ENCODE measurements around the gene MAP1LC3B2.

The MAP1LC3B2 gene

DNA sequence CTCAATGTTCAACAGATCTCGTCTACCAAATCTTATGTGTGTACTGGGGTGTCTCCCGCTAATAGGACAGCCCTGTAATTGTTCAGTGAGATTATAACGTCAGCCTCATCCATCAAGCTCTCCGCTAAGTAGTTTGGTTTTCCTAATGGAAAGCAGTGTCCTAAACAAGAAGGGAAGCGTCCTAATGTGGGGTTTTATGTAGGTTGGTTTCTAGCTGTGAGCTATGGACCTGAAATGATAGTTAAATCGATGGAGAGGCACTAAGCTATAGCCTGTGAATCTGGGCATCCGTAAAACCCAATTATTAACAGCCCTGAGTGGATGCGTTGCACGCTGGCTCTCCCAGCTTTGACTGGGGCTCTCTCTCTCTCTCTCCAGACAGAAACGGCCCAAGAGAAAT lies 9.2 kb upstream of the MAP1LC3B2 start:
- TF ChIP-seq, protein P1, sequence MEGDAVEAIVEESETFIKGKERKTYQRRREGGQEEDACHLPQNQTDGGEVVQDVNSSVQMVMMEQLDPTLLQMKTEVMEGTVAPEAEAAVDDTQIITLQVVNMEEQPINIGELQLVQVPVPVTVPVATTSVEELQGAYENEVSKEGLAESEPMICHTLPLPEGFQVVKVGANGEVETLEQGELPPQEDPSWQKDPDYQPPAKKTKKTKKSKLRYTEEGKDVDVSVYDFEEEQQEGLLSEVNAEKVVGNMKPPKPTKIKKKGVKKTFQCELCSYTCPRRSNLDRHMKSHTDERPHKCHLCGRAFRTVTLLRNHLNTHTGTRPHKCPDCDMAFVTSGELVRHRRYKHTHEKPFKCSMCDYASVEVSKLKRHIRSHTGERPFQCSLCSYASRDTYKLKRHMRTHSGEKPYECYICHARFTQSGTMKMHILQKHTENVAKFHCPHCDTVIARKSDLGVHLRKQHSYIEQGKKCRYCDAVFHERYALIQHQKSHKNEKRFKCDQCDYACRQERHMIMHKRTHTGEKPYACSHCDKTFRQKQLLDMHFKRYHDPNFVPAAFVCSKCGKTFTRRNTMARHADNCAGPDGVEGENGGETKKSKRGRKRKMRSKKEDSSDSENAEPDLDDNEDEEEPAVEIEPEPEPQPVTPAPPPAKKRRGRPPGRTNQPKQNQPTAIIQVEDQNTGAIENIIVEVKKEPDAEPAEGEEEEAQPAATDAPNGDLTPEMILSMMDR (IDR thresholded peaks at IDR 0.05; ENCODE audit: low read depth, low read length, missing control alignments), result no peak
- H3K4me3 ChIP-seq (ENCODE audit: low read depth, low read length), result no peak overlapping the region
- DNase-seq (ENCODE audit: low read depth), result no peak

DNA sequence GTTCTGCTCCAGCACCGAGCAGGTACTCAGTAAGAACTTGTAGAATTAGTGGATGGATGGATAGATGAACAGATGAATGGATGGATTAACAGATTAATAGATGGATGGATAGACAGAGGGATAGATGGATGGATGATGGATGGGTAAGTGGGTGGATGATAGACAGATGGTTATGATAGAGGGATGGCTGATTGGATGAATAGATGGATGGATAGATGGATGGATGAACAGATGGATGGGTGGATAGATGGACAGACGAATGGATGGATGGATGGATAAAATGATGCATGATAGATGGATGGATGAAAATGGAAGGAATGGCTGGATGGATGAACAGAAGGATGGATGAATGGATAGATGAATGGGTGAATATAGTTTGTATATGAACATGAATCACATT lies 8.0 kb upstream of the MAP1LC3B2 start:
- no peak overlapping the region for H3K4me3 ChIP-seq (ENCODE audit: low read depth, low read length)
- TF ChIP-seq, protein P1 (IDR thresholded peaks at IDR 0.05; ENCODE audit: low read depth, low read length, missing control alignments), result no peak
- no peak for DNase-seq (ENCODE audit: low read depth)

DNA sequence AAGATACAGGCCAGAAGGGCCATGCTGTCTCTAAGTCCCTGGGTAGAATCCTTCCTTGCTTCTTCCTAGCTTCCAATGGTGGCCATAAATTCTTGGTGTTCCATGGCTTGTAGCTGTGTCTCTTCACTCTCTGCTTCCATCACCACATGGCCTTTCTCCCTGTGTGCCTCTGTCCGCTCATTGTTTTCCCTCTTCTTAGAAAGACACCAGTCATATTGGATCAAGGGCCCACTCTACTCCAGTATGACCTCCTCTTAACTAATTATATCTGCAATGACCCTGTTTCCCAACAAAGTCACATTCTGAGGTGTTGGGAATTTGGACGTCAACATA lies 7.6 kb upstream of the MAP1LC3B2 start:
- H3K4me3 ChIP-seq (ENCODE audit: low read depth, low read length), result no peak overlapping the region
- no peak for DNase-seq (ENCODE audit: low read depth)
- TF ChIP-seq, protein P1 (IDR thresholded peaks at IDR 0.05; ENCODE audit: low read depth, low read length, missing control alignments), result no peak

DNA sequence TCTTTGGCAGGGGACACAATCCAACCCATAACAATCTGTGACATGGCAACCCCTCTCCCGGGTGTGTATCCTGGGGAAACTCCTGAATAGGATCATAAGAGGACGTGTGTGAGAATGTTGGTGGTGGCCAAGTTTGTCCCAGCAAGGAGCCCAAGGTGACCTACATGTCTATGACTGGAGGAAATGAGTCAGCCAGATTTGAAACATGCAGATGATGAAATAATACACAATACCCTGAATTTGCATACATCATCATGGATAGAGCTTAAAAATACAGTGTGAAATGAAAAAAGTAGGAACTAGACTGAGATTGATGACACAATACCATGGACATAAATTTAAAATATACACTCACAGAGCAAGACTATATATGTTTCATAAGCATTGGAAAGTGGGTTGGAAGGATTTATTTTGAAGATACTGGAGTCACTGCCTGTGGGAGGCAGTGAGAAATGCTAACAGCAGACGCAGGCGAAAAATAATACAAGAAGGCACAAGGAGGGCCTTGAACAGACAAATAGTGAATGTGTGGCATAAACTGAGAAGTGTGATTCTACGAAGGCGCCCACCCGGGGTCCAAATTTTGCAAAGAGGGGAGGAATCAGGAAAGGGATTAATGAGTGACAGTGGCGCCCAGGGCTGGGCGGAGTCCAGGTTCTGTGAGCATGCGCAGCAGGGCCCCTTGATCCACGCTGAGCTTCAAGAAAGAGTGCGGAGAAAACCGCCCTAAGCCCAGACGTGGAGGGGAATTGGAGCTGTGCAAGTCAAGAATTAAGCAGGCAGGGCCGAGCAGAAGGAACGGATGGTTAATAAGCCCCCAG lies 7.0 kb upstream of the MAP1LC3B2 start:
- H3K4me3 ChIP-seq (ENCODE audit: low read depth, low read length), result no peak overlapping the region
- TF ChIP-seq, protein P1 (IDR thresholded peaks at IDR 0.05; ENCODE audit: low read depth, low read length, missing control alignments), result no peak
- no peak for DNase-seq (ENCODE audit: low read depth)

DNA sequence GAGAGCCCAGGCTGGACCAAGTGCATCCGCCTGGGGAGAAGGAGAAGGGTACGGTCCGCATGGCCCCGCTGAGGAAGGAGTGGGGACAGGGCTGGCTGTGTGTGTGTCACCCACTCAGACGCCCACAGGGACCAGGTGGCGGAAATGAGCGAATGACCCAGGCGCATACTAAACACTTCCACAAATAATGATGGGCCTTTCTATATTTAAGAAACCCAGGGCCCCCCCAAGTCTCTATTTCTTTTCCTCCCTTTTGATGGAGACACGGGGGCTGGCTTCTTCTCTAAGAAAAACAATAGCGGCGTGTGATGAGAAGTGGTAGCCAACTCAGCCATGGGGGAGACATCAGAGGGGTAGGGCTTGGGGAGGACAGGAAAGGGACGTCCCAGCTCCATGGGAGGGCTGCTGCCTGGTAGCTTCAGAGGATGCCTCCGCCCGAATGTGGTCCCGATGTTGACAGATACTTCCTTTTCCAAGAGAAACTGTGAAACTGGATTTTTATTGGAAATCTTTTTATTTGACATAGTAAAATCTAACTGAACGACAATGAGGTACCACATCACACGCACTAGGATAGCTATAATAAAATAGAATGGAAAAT lies 6.3 kb upstream of the MAP1LC3B2 start:
- DNase-seq (ENCODE audit: low read depth), result no peak
- no peak overlapping the region for H3K4me3 ChIP-seq (ENCODE audit: low read depth, low read length)
- TF ChIP-seq, protein P1 (IDR thresholded peaks at IDR 0.05; ENCODE audit: low read depth, low read length, missing control alignments), result no peak

DNA sequence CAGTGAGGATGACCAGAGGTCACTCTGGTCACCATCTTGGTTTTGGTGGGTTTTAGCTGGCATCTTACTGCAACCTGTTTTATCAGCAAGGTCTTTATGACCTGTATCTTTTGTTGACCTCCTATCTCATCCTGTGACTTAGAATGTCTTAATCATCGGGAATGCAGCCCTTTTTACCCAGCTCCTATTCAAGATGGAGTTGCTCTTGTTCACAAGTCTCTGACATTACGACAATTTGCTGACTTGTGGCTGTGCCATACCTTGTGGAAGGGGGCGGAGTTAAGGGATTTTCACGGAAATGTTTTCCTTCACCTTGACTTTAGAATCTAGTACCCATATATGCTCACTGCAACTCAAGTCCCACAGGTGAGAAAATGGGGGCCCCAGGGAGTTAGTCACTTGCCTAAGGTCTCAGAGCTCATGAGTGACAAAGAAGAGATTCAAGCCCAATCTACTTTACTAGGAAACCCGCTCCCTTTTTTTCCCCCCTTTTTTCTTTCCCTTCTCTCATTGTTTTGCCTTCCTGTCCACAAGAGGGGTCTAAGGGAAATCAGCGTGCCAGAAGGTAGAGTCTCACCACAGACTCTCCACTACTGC lies 2.7 kb upstream of the MAP1LC3B2 start:
- H3K4me3 ChIP-seq (ENCODE audit: low read depth, low read length), result no peak overlapping the region
- TF ChIP-seq, protein P1 (IDR thresholded peaks at IDR 0.05; ENCODE audit: low read depth, low read length, missing control alignments), result no peak
- DNase-seq (ENCODE audit: low read depth), result no peak
